ENCODE data around the gene RIMS3. TPM values are rescaled to one million over a fixed set of nuclear protein-coding genes. Genes with fewer than 3 reads are reported as not detected.

Gene RIMS3
- total RNA-seq, 2 donors from 2014 or later: 2.9 to 3.6 TPM

Other genes with a start within 250 kb of the RIMS3 start
- 1 to 10 TPM; 1.1 to 1.2 TPM for gene ZFP69B, start 215.2 kb downstream of the RIMS3 start, total RNA-seq
- 1 to 10 TPM; 2.3 to 2.5 TPM for gene ZFP69, start 188.4 kb downstream of the RIMS3 start, total RNA-seq
- gene EXO5, start 156.9 kb downstream of the RIMS3 start, total RNA-seq: 1 to 10 TPM; 4.4 to 5.1 TPM
- 1 to 10 TPM; 6.5 to 7.4 TPM for gene ZNF684, start 134.0 kb downstream of the RIMS3 start, total RNA-seq
- gene NFYC, start 26.0 kb upstream of the RIMS3 start, total RNA-seq: 10 to 100 TPM; 60.1 to 71.1 TPM
- 1 to 10 TPM; 1.3 to 1.4 TPM for gene KCNQ4, start 118.1 kb upstream of the RIMS3 start, total RNA-seq
- 10 to 100 TPM; 22.9 to 26.5 TPM for gene CITED4, start 196.7 kb upstream of the RIMS3 start, total RNA-seq

Data from left cardiac atrium (tissue), 2 donors.